Stimulated activated CD4-positive, alpha-beta T cell treated with anti-CD3 and anti-CD28 coated beads, Interleukin-4, amount 100 ng/mL, for 24 hours (primary cell): ENCODE data around the gene NISCH.

ENCODE experiments used
- DNase-seq: peaks from one replicate; pipeline ENCODE4 v3.0.0-alpha.2; 2020

Gene NISCH

GRCh38 chr3:52490939-52491526, 35.6 kb downstream of the NISCH start:
- no peak for DNase-seq

GRCh38 chr3:52492059-52492458, 36.7 kb downstream of the NISCH start:
- no peak for DNase-seq

- DNase-seq = no peak
Observed at GRCh38 chr3:52493232-52494017, 38.0 kb downstream of the NISCH start.

- DNase-seq = no peak
Observed at GRCh38 chr3:52494445-52494844, 39.0 kb downstream of the NISCH start.

GRCh38 chr3:52494886-52495495, 39.6 kb downstream of the NISCH start, which contains the start of gene STAB1:
TSS of gene STAB1 (plus strand) at chr3:52495338. CDS start at chr3:52495414, 76 bp downstream.
- no peak for DNase-seq

- no peak for DNase-seq
Observed at GRCh38 chr3:52495777-52496602, 40.6 kb downstream of the NISCH start.

- DNase-seq = no peak
Observed at GRCh38 chr3:52498137-52499054, 43.0 kb downstream of the NISCH start.

- no peak for DNase-seq
Observed at GRCh38 chr3:52501046-52501445, 45.6 kb downstream of the NISCH start.

- no peak for DNase-seq
Observed at GRCh38 chr3:52502001-52502400, 46.6 kb downstream of the NISCH start.

GRCh38 chr3:52502808-52503350, 47.5 kb downstream of the NISCH start:
- no peak for DNase-seq

- no peak for DNase-seq
Observed at GRCh38 chr3:52503788-52504424, 48.5 kb downstream of the NISCH start.

GRCh38 chr3:52504977-52505376, 49.6 kb downstream of the NISCH start:
- DNase-seq = no peak

- DNase-seq = no peak
Observed at GRCh38 chr3:52506266-52506966, 51.0 kb downstream of the NISCH start.

- DNase-seq = no peak
Observed at GRCh38 chr3:52507359-52507758, 52.0 kb downstream of the NISCH start.

- DNase-seq = no peak
Observed at GRCh38 chr3:52509753-52510328, 54.4 kb downstream of the NISCH start.

- no peak for DNase-seq
Observed at GRCh38 chr3:52511509-52511908, 56.1 kb downstream of the NISCH start.

- no peak for DNase-seq
Observed at GRCh38 chr3:52512105-52512504, 56.7 kb downstream of the NISCH start.

- no peak for DNase-seq
Observed at GRCh38 chr3:52512727-52513126, 57.3 kb downstream of the NISCH start.

GRCh38 chr3:52513281-52513680, 57.9 kb downstream of the NISCH start:
- DNase-seq = no peak

GRCh38 chr3:52514576-52514975, 59.2 kb downstream of the NISCH start:
- DNase-seq = no peak
